Measurements from ENCODE around the gene FAM120B. TPM values are rescaled to one million over a fixed set of nuclear protein-coding genes. Genes with fewer than 3 reads are reported as not detected.

Gene FAM120B
- total RNA-seq, 4 donors from 2014 or later = 24.6 to 40.3 (median 31.9) TPM

- Histone ChIP-seq H3K9me3 (peaks cover 0 to 17% (median 0%) of the 10 kb centered on the region in 3 donors), H3K36me3 (no peaks in the 10 kb centered on the region), H3K27ac (no peak overlapping the region), H3K4me1 (peaks cover 0 to 15% (median 9%) of the 10 kb centered on the region in 3 donors), H3K27me3 (peaks cover 37% of the 10 kb centered on the region), H3K4me3 (no peak overlapping the region)
- ATAC-seq = no peak
- WGBS, 2 donors (ENCODE audit: low coverage in 1 of 2) = 66 to 82% methylated on average over 2 to 4 of the region's 17 CpGs
- TF ChIP-seq CTCF (IDR thresholded peaks at IDR 0.05) (no peak), EP300 (IDR thresholded peaks at IDR 0.05) (no peak), POLR2AphosphoS5 (IDR thresholded peaks at IDR 0.05) (no peak), POLR2A (IDR thresholded peaks at IDR 0.05) (no peak)
Measured at GRCh38 chr6:170434821-170435155, 128.2 kb downstream of the FAM120B start.

- 100% methylated on average over 1 of the region's 1 CpG; no CpG with 5 or more reads in 1 of the 2 donors for WGBS, 2 donors (ENCODE audit: low coverage in 1 of 2)
- H3K27me3 ChIP-seq = peaks cover 37% of the 10 kb centered on the region
- no peak overlapping the region for H3K4me3 ChIP-seq
- H3K9me3 ChIP-seq = peaks cover 0 to 17% (median 0%) of the 10 kb centered on the region in 3 donors
- no peak overlapping the region for H3K27ac ChIP-seq
- no peaks in the 10 kb centered on the region for H3K36me3 ChIP-seq
- peaks cover 0 to 15% (median 12%) of the 10 kb centered on the region in 3 donors for H3K4me1 ChIP-seq
- ATAC-seq = no peak
- TF ChIP-seq POLR2AphosphoS5 (IDR thresholded peaks at IDR 0.05) (no peak), CTCF (IDR thresholded peaks at IDR 0.05) (no peak), POLR2A (IDR thresholded peaks at IDR 0.05) (no peak), EP300 (IDR thresholded peaks at IDR 0.05) (no peak)
Measured at GRCh38 chr6:170435766-170436165, 129.2 kb downstream of the FAM120B start.

- Histone ChIP-seq H3K27ac (no peak overlapping the region), H3K9me3 (peaks cover 0 to 17% (median 0%) of the 10 kb centered on the region in 3 donors), H3K36me3 (no peaks in the 10 kb centered on the region), H3K27me3 (peaks cover 37% of the 10 kb centered on the region), H3K4me3 (no peak overlapping the region), H3K4me1 (peaks cover 0 to 15% (median 12%) of the 10 kb centered on the region in 3 donors)
- TF ChIP-seq CTCF (IDR thresholded peaks at IDR 0.05) (no peak), EP300 (IDR thresholded peaks at IDR 0.05) (no peak), POLR2AphosphoS5 (IDR thresholded peaks at IDR 0.05) (no peak), POLR2A (IDR thresholded peaks at IDR 0.05) (no peak)
- WGBS, 2 donors (ENCODE audit: low coverage in 1 of 2) = 83 to 84% methylated on average over 3 of the region's 3 CpGs
- ATAC-seq = no peak
Measured at GRCh38 chr6:170436209-170436809, 129.8 kb downstream of the FAM120B start.

- TF ChIP-seq POLR2A (IDR thresholded peaks at IDR 0.05) (no peak), CTCF (IDR thresholded peaks at IDR 0.05) (no peak), EP300 (IDR thresholded peaks at IDR 0.05) (no peak), POLR2AphosphoS5 (IDR thresholded peaks at IDR 0.05) (no peak)
- Histone ChIP-seq H3K27ac (peak overlapping the region in 1 of 4 donors; percentile 44), H3K4me1 (peaks cover 0 to 15% (median 12%) of the 10 kb centered on the region in 3 donors), H3K4me3 (peak overlapping the region in 1 of 2 donors; percentile 44), H3K36me3 (no peaks in the 10 kb centered on the region), H3K9me3 (peaks cover 0 to 17% (median 0%) of the 10 kb centered on the region in 3 donors), H3K27me3 (peaks cover 34% of the 10 kb centered on the region)
- WGBS, 2 donors (ENCODE audit: low coverage in 1 of 2) = 54 to 80% methylated on average over 2 to 11 of the region's 12 CpGs
- ATAC-seq = no peak
Measured at GRCh38 chr6:170437719-170438401, 131.3 kb downstream of the FAM120B start.

Measured in gastroesophageal sphincter (tissue), 4 donors.